ENCODE results near the gene PSMB7. TPM values are rescaled to one million over a fixed set of nuclear protein-coding genes. Genes with fewer than 3 reads are reported as not detected.

PSMB7 gene
- total RNA-seq, 2 donors from 2014 or later: 150 to 158 TPM

DNA sequence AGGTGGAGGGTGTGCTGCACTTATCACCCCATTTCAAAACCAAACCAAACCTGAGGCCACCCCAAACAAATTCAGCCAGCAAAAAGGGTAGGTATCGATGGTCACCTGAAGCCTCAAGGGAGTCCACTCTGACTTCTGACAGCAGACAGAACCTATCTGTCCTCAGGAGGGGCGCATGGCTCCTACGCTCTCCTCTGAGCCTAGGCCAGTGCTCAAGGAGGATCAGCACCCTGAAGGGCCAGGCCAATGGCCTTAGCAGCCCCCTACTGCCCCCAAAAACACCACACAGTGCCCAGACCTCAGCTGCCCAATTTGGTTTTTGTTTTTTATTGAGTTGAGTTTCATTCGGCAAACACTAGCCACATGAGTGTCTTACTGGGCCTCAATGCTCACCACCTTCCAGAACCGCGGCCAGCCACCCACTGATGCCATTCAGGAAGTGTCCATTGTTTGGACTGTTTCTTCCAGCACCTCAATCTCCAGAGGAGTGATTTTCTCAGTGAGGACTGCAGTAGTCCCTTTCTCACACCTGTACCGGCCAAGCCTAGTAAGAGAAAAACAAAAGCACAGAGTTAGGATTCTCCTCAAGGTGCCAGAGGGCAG is 62.0 kb downstream of the PSMB7 start:
- Histone ChIP-seq H3K27me3 (replicated peaks; ENCODE audit: insufficient read depth) (no peaks in the 10 kb centered on the region), H3K36me3 (peaks cover 0 to 7% of the 10 kb centered on the region in 2 donors), H3K4me3 (no peak overlapping the region), H3K27ac (no peak overlapping the region), H3K4me1 (replicated peaks) (no peaks in the 10 kb centered on the region), H3K9me3 (no peaks in the 10 kb centered on the region)
- intact Hi-C loops (cut with DNase I): no loop called here
- 89% methylated on average over 7 of the region's 7 CpGs for WGBS
- DNase-seq (ENCODE audit: low spot score): no peak
- TF ChIP-seq POLR2AphosphoS5 (IDR thresholded peaks at IDR 0.05) (no peak), POLR2A (IDR thresholded peaks at IDR 0.05) (no peak)
- TF ChIP-seq, protein P1, sequence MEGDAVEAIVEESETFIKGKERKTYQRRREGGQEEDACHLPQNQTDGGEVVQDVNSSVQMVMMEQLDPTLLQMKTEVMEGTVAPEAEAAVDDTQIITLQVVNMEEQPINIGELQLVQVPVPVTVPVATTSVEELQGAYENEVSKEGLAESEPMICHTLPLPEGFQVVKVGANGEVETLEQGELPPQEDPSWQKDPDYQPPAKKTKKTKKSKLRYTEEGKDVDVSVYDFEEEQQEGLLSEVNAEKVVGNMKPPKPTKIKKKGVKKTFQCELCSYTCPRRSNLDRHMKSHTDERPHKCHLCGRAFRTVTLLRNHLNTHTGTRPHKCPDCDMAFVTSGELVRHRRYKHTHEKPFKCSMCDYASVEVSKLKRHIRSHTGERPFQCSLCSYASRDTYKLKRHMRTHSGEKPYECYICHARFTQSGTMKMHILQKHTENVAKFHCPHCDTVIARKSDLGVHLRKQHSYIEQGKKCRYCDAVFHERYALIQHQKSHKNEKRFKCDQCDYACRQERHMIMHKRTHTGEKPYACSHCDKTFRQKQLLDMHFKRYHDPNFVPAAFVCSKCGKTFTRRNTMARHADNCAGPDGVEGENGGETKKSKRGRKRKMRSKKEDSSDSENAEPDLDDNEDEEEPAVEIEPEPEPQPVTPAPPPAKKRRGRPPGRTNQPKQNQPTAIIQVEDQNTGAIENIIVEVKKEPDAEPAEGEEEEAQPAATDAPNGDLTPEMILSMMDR (IDR thresholded peaks at IDR 0.05): no peak

DNA sequence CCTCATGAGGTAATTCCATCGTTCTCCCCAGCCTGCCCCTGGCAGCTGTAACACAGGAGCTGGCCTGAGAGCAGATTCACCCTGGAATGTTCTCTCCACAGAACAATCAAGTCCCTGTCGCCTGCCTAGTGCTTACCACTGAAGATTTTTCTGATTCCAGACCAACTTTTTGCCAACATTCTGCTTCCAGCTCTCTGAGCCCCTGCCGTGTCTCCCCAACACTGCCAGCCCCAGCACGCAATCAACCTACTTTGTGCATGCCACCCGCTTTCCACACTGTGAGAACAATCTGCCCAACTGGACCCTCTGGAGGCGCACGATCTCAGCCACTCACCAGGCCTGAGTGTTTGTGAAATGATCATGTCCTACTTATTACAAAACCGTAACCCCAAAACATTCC is 62.6 kb downstream of the PSMB7 start:
- Histone ChIP-seq H3K4me1 (replicated peaks) (no peaks in the 10 kb centered on the region), H3K27ac (no peak overlapping the region), H3K9me3 (no peaks in the 10 kb centered on the region), H3K4me3 (no peak overlapping the region), H3K27me3 (replicated peaks; ENCODE audit: insufficient read depth) (no peaks in the 10 kb centered on the region), H3K36me3 (peaks cover 0 to 7% of the 10 kb centered on the region in 2 donors)
- TF ChIP-seq, protein P1 (IDR thresholded peaks at IDR 0.05): no peak
- TF ChIP-seq POLR2AphosphoS5 (IDR thresholded peaks at IDR 0.05): no peak
- TF ChIP-seq POLR2A (IDR thresholded peaks at IDR 0.05): no peak
- WGBS: 82% methylated on average over 8 of the region's 8 CpGs
- DNase-seq (ENCODE audit: low spot score): no peak
- intact Hi-C loops (cut with DNase I): no loop called here

DNA sequence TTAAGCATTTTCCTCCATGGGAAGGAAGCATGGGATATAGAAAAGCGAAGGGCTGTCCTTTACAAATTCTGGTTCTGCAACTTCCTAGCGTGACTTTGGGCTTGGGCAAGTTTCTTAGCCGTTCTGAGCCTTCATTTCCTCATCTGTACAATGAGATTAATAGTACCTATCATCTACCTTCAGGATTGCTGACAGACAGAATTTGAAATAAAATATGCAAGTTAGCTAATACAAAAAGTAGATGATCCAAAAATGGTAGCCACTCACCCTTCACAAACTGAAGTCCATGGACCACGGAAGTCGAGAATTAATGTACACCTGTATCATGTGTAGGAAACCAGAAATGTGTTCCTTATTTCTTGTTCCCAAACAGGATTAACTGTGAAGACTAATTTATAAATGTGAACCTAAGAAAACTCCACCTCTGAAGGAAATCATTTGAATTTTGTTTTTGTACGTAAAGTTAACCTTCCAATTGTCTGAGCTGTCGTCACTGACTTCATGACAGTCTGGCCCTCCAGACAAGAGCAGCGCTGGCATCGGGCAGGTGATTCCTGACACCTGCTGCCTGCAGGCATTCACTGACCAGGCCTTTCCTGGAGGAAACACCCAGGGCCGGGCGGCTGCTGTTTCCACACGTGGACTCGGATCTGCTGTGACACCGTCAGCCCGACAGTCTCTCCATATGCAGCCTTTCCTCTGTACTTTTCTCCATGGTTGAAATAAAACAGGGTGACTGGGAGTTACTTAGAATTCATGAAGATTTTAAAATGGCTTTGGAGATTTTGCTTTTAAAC is 63.4 kb downstream of the PSMB7 start:
- H3K36me3 ChIP-seq: peaks cover 0 to 9% of the 10 kb centered on the region in 2 donors
- DNase-seq (ENCODE audit: low spot score): no peak
- WGBS: 84% methylated on average over 15 of the region's 15 CpGs
- intact Hi-C loops (cut with DNase I): no loop called here
- no peaks in the 10 kb centered on the region for H3K27me3 ChIP-seq (replicated peaks; ENCODE audit: insufficient read depth)
- no peak overlapping the region for H3K27ac ChIP-seq
- H3K4me1 ChIP-seq (replicated peaks): no peaks in the 10 kb centered on the region
- TF ChIP-seq, protein P1 (IDR thresholded peaks at IDR 0.05): no peak
- TF ChIP-seq POLR2A (IDR thresholded peaks at IDR 0.05): no peak
- TF ChIP-seq POLR2AphosphoS5 (IDR thresholded peaks at IDR 0.05): no peak
- H3K4me3 ChIP-seq: no peak overlapping the region
- no peaks in the 10 kb centered on the region for H3K9me3 ChIP-seq

GRCh38 chr9:124350494-124351263 is 64.6 kb downstream of the PSMB7 start:
- Histone ChIP-seq H3K9me3 (no peaks in the 10 kb centered on the region), H3K4me3 (no peak overlapping the region), H3K27me3 (replicated peaks; ENCODE audit: insufficient read depth) (no peaks in the 10 kb centered on the region), H3K27ac (no peak overlapping the region), H3K4me1 (replicated peaks) (no peaks in the 10 kb centered on the region), H3K36me3 (peaks cover 0 to 9% of the 10 kb centered on the region in 2 donors)
- no peak for TF ChIP-seq POLR2A (IDR thresholded peaks at IDR 0.05)
- TF ChIP-seq POLR2AphosphoS5 (IDR thresholded peaks at IDR 0.05): no peak
- TF ChIP-seq, protein P1 (IDR thresholded peaks at IDR 0.05): no peak
- no peak for DNase-seq (ENCODE audit: low spot score)
- intact Hi-C loops (cut with DNase I): no loop called here
- 88% methylated on average over 16 of the region's 16 CpGs for WGBS
